ENCODE data around the gene ADGRG6.
"Not testable (repeated sequence)": the region's sequence is repeated elsewhere in the genome, so short reads cannot be mapped to it uniquely, and the experiment has no call there.

Gene ADGRG6

GRCh38 chr6:142301651-142302391 is at the start of gene ADGRG6:
Gene ADGRG6 (plus strand): TSS chr6:142302007. CDS start chr6:142302330, 323 bp downstream.
- peak; percentile 74 for DNase-seq

GRCh38 chr6:142254513-142254912 is 47.3 kb upstream of the ADGRG6 start:
- no peak for DNase-seq

GRCh38 chr6:142255785-142256184 is 46.0 kb upstream of the ADGRG6 start:
- no peak for DNase-seq

- DNase-seq: no peak
These were observed 43.5 kb upstream of the ADGRG6 start for GRCh38 chr6:142258305-142258704.

- DNase-seq: no peak
These were observed 43.0 kb upstream of the ADGRG6 start for GRCh38 chr6:142258757-142259156.

- DNase-seq: no peak
These were observed 41.1 kb upstream of the ADGRG6 start for GRCh38 chr6:142260748-142261147.

GRCh38 chr6:142262231-142262630 is 39.6 kb upstream of the ADGRG6 start:
- no peak for DNase-seq

- no peak for DNase-seq
These were observed 36.3 kb upstream of the ADGRG6 start for GRCh38 chr6:142265476-142265875.

GRCh38 chr6:142266060-142266459 is 35.7 kb upstream of the ADGRG6 start:
- DNase-seq: no peak

GRCh38 chr6:142271476-142271875 is 30.3 kb upstream of the ADGRG6 start:
- DNase-seq: no peak

- no peak for DNase-seq
These were observed 27.2 kb upstream of the ADGRG6 start for GRCh38 chr6:142274656-142275055.

GRCh38 chr6:142275236-142276006 is 26.4 kb upstream of the ADGRG6 start:
- no peak for DNase-seq

- DNase-seq: no peak
These were observed 25.6 kb upstream of the ADGRG6 start for GRCh38 chr6:142276256-142276655.

- no peak for DNase-seq
These were observed 22.2 kb upstream of the ADGRG6 start for GRCh38 chr6:142279350-142280180.

- no peak for DNase-seq
These were observed 21.5 kb upstream of the ADGRG6 start for GRCh38 chr6:142280265-142280664.

- no peak for DNase-seq
These were observed 20.9 kb upstream of the ADGRG6 start for GRCh38 chr6:142280927-142281326.

- not testable (repeated sequence) for DNase-seq
These were observed 18.7 kb upstream of the ADGRG6 start for GRCh38 chr6:142283138-142283537.

GRCh38 chr6:142284419-142284818 is 17.4 kb upstream of the ADGRG6 start:
- DNase-seq: no peak

- no peak for DNase-seq
These were observed 16.3 kb upstream of the ADGRG6 start for GRCh38 chr6:142285235-142286087.

- DNase-seq: no peak
These were observed 15.8 kb upstream of the ADGRG6 start for GRCh38 chr6:142286088-142286409.

GRCh38 chr6:142289687-142290086 is 12.1 kb upstream of the ADGRG6 start:
- no peak for DNase-seq

GRCh38 chr6:142290851-142291250 is 11.0 kb upstream of the ADGRG6 start:
- DNase-seq: no peak

GRCh38 chr6:142291512-142291911 is 10.3 kb upstream of the ADGRG6 start:
- no peak for DNase-seq

Measured in activated CD8-positive, alpha-beta memory T cell treated with anti-CD3 and anti-CD28 coated beads, Interleukin-2, amount 50 U/mL, for 48 hours (primary cell).